HEK293T (cell line): ENCODE measurements around the gene RNF217.

Experiments
- FOXK2 ChIP-seq: fragments of 450-650 bp; IDR thresholded peaks from 2 replicates; pipeline ENCODE4 v1.6.1; 2016; ENCODE audit warnings: mild to moderate bottlenecking
- HDGF ChIP-seq: fragments of 450-650 bp; IDR thresholded peaks from 2 replicates; pipeline ENCODE4 v1.6.1; 2017; ENCODE audit warnings: antibody characterized with exemption, borderline replicate concordance
- TARDBP ChIP-seq: fragments of 450-650 bp; IDR thresholded peaks from 2 replicates; pipeline ENCODE4 v1.6.1; 2016
- ZNF384 ChIP-seq: fragments of 450-650 bp; IDR thresholded peaks from 2 replicates; pipeline ENCODE4 v1.6.1; 2016

GRCh38 chr6:125027287-125027686 lies 65.0 kb downstream of the RNF217 start:
- TF ChIP-seq ZNF384 (no peak), TARDBP (no peak), FOXK2 (no peak), HDGF (no peak)
